ENCODE results near the gene DOCK7. TPM values are rescaled to one million over a fixed set of nuclear protein-coding genes. Genes with fewer than 3 reads are reported as not detected.

Gene DOCK7
- total and polyA plus RNA-seq, 2 of the 13 experiments (the other 11 are each of a cell fraction or from before 2014, with no cell fraction given) = 45.7 to 67.2 TPM

GRCh38 chr1:62436039-62436465 is 252.1 kb downstream of the DOCK7 start (continued):
- TF ChIP-seq, protein P1, sequence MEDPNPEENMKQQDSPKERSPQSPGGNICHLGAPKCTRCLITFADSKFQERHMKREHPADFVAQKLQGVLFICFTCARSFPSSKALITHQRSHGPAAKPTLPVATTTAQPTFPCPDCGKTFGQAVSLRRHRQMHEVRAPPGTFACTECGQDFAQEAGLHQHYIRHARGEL (CRISPR knock-in tag; IDR thresholded peaks at IDR 0.05) = 0 out of 2 replicates have a peak, but pooled peaks have one; percentile 5
- TF ChIP-seq ZNF225 (CRISPR knock-in tag; IDR thresholded peaks at IDR 0.05) (no peak), PBX3 (CRISPR knock-in tag; IDR thresholded peaks at IDR 0.05; ENCODE audit: borderline replicate concordance) (no peak), TBX2 (CRISPR knock-in tag; IDR thresholded peaks at IDR 0.05; ENCODE audit: borderline replicate concordance) (peak; percentile 80), ZNF660 (CRISPR knock-in tag; IDR thresholded peaks at IDR 0.05; ENCODE audit: borderline replicate concordance, low read depth) (no peak), ATF4 (CRISPR knock-in tag; IDR thresholded peaks at IDR 0.05) (0 out of 4 replicates have a peak, but pooled peaks of 1 of the 2 experiments have one; percentile 4), TAF15 (IDR thresholded peaks at IDR 0.05; ENCODE audit: low read depth, low read length, poor library complexity, severe bottlenecking) (no peak), NONO (IDR thresholded peaks at IDR 0.05) (no peak), NONO (CRISPR knock-in tag; conservative IDR thresholded peaks at IDR 0.05) (peak; percentile 35; the same call in 1 of the 2 replicates), TCF7 (IDR thresholded peaks at IDR 0.05; ENCODE audit: low read depth) (no peak), ZSCAN21 (CRISPR knock-in tag; IDR thresholded peaks at IDR 0.05; ENCODE audit: borderline replicate concordance) (no peak), HOXA9 (CRISPR knock-in tag; IDR thresholded peaks at IDR 0.05; ENCODE audit: borderline replicate concordance) (no peak), ZNF703 (CRISPR knock-in tag; IDR thresholded peaks at IDR 0.05; ENCODE audit: borderline replicate concordance) (no peak), ZNF17 (CRISPR knock-in tag; IDR thresholded peaks at IDR 0.05) (no peak), ZSCAN31 (CRISPR knock-in tag; IDR thresholded peaks at IDR 0.05; ENCODE audit: low read depth) (no peak; the same call in 1 of the 2 replicates), FOXJ3 (CRISPR knock-in tag; IDR thresholded peaks at IDR 0.05; ENCODE audit: borderline replicate concordance) (0 out of 2 replicates have a peak, but pooled peaks have one; percentile 42), ARID5B (CRISPR knock-in tag; IDR thresholded peaks at IDR 0.05) (no peak; the same call in 1 of the 2 replicates), MEF2D (CRISPR knock-in tag; IDR thresholded peaks at IDR 0.05) (no peak; the same call in none of the 2 replicates), MATR3 (CRISPR knock-in tag; IDR thresholded peaks at IDR 0.05) (no peak)
- TF ChIP-seq, protein P2, sequence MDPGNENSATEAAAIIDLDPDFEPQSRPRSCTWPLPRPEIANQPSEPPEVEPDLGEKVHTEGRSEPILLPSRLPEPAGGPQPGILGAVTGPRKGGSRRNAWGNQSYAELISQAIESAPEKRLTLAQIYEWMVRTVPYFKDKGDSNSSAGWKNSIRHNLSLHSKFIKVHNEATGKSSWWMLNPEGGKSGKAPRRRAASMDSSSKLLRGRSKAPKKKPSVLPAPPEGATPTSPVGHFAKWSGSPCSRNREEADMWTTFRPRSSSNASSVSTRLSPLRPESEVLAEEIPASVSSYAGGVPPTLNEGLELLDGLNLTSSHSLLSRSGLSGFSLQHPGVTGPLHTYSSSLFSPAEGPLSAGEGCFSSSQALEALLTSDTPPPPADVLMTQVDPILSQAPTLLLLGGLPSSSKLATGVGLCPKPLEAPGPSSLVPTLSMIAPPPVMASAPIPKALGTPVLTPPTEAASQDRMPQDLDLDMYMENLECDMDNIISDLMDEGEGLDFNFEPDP (CRISPR knock-in tag; conservative IDR thresholded peaks at IDR 0.05) = no peak

Measured in HepG2 (cell line).